ENCODE data around the gene CCDC87. TPM values are rescaled to one million over a fixed set of nuclear protein-coding genes. Genes with fewer than 3 reads are reported as not detected.

The CCDC87 gene
- total RNA-seq, 1 experiment from 2014 or later, result 1.1 TPM

DNA sequence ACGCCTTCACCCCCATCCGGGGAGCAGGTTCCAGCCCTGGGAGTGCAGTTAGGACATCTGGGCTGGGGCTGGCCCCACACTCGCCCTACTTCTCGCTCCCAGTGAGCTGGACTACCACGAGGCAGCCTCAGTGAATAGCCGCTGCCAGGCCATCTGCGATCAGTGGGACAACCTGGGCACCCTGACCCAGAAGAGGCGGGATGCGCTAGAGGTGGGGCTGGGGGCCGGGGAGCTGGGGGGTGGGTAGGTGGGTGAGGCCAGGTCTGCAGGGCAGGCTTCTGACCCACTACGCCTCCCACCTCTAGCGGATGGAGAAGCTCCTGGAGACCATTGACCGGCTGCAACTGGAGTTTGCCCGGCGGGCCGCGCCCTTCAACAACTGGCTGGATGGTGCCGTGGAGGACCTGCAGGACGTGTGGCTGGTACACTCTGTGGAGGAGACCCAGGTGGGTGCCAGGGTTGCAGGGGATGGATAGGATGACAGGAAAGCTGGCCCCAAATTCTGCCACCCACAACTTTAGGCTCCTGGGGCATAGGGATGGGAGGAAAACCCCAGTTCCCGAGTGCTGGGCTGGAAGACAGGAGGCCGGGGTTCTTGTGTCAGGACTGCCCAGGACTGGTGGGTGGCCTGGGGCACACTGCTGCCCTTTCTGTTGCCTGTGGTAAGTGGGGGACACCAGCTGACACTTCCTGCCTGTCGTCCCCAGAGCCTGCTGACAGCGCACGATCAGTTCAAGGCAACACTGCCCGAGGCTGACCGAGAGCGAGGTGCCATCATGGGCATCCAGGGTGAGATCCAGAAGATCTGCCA is 32.8 kb downstream of the CCDC87 start:
- DNase-seq, result no peak
- Mint-ChIP-seq H3K27me3 (ENCODE audit: low read depth) (peaks cover 2% of the 10 kb centered on the region; the same call in 1 of the 2 replicates), H3K27ac (no peak overlapping the region), H3K36me3 (ENCODE audit: insufficient read depth in 1 of 3, low read depth in 3 of 3) (peaks cover 18 to 80% (median 77%) of the 10 kb centered on the region in 3 experiments), H3K4me1 (peaks cover 2 to 8% of the 10 kb centered on the region in 2 experiments; a peak in 3 of 4 replicates), H3K9me3 (no peaks in the 10 kb centered on the region), H3K4me3 (no peak overlapping the region)
- Histone ChIP-seq H2BK12ac (ENCODE audit: insufficient read length, low read depth, low read length) (no peak overlapping the region), H3K4me2 (ENCODE audit: insufficient read depth, insufficient read length, low read length) (no peak overlapping the region), H3K27ac (ENCODE audit: insufficient read length, low read depth, low read length) (no peak overlapping the region), H3K4me1 (ENCODE audit: insufficient read depth, low read length) (no peaks in the 10 kb centered on the region), H4K20me1 (ENCODE audit: control insufficient read depth, insufficient read depth, insufficient read length) (no peaks in the 10 kb centered on the region), H3K9ac (ENCODE audit: extremely low read depth, insufficient read length, low read length) (no peak overlapping the region), H3K79me2 (ENCODE audit: insufficient read depth, low read length) (no peaks in the 10 kb centered on the region), H2BK120ac (ENCODE audit: low read depth, low read length, poor library complexity, severe bottlenecking) (no peak overlapping the region), H4K8ac (replicated peaks; ENCODE audit: insufficient read length, low read depth, low read length) (no peak overlapping the region), H3T11ph (ENCODE audit: low read length) (no peak overlapping the region), H3K23me2 (ENCODE audit: insufficient read length, low read depth, low read length, poor library complexity, severe bottlenecking) (peaks cover 2% of the 10 kb centered on the region), H2AK5ac (ENCODE audit: insufficient read length, low read length) (no peak overlapping the region), H3K18ac (ENCODE audit: insufficient read length, low read depth, low read length) (no peak overlapping the region), H2AFZ (ENCODE audit: low read length) (no peak overlapping the region), H4K5ac (ENCODE audit: insufficient read length, low read depth, low read length) (no peak overlapping the region), H3K14ac (ENCODE audit: insufficient read depth, low read length) (no peak overlapping the region), H3K4ac (ENCODE audit: low read depth, low read length) (no peak overlapping the region), H3K9me3 (ENCODE audit: control insufficient read depth, low read depth, low read length) (no peaks in the 10 kb centered on the region), H2BK15ac (ENCODE audit: low read depth, low read length) (no peak overlapping the region), H3K56ac (ENCODE audit: insufficient read length, low read depth, low read length) (no peak overlapping the region), H3K79me1 (ENCODE audit: insufficient read depth, low read depth, low read length, poor library complexity, severe bottlenecking) (no peaks in the 10 kb centered on the region), H3K27me3 (ENCODE audit: insufficient read depth, low read length) (no peaks in the 10 kb centered on the region), H2BK5ac (ENCODE audit: insufficient read length, low read length) (no peak overlapping the region), H3K23ac (ENCODE audit: insufficient read length, low read depth, low read length) (no peak overlapping the region), H4K91ac (ENCODE audit: insufficient read length, low read depth, low read length) (no peak overlapping the region), H2BK20ac (ENCODE audit: low read depth, low read length, poor library complexity, severe bottlenecking) (no peak overlapping the region)
- no CpG with 5 or more reads among the region's 27 CpGs for WGBS (ENCODE audit: extremely low coverage, insufficient read length, low lambda C conversion rate)
- TF ChIP-seq, protein P1, sequence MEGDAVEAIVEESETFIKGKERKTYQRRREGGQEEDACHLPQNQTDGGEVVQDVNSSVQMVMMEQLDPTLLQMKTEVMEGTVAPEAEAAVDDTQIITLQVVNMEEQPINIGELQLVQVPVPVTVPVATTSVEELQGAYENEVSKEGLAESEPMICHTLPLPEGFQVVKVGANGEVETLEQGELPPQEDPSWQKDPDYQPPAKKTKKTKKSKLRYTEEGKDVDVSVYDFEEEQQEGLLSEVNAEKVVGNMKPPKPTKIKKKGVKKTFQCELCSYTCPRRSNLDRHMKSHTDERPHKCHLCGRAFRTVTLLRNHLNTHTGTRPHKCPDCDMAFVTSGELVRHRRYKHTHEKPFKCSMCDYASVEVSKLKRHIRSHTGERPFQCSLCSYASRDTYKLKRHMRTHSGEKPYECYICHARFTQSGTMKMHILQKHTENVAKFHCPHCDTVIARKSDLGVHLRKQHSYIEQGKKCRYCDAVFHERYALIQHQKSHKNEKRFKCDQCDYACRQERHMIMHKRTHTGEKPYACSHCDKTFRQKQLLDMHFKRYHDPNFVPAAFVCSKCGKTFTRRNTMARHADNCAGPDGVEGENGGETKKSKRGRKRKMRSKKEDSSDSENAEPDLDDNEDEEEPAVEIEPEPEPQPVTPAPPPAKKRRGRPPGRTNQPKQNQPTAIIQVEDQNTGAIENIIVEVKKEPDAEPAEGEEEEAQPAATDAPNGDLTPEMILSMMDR (conservative IDR thresholded peaks at IDR 0.05), result no peak

All from H9 (cell line).